H9 (cell line): Measurements from ENCODE around the gene PLXNB3. TPM values are rescaled to one million over a fixed set of nuclear protein-coding genes. Genes with fewer than 3 reads are reported as not detected.

Source experiments
- DNase-seq: peaks from one replicate; pipeline ENCODE4 v3.0.0-alpha.2; 2017
- H2AFZ ChIP-seq: one replicate; pipeline ENCODE4 v1.6.1; 2013; ENCODE audit warnings: mild to moderate bottlenecking, low read length, control low read depth, moderate library complexity
- H2AK5ac ChIP-seq: 2 replicates; pipeline ENCODE4 v1.6.1; 2013; ENCODE audit warnings: low read length, control low read depth, mixed read lengths; ENCODE audit not compliant: insufficient read length
- H2BK120ac ChIP-seq: one replicate; pipeline ENCODE4 v1.6.1; 2013; ENCODE audit warnings: low read depth, mild to moderate bottlenecking, low read length, control low read depth, inconsistent platforms; ENCODE audit not compliant: poor library complexity, severe bottlenecking
- H2BK12ac ChIP-seq: 2 replicates; pipeline ENCODE4 v1.6.1; 2013; ENCODE audit warnings: low read length, control low read depth, mixed read lengths, low read depth; ENCODE audit not compliant: insufficient read length
- H2BK15ac ChIP-seq: 2 replicates; pipeline ENCODE4 v1.6.1; 2013; ENCODE audit warnings: low read depth, low read length, control low read depth
- H2BK20ac ChIP-seq: one replicate; pipeline ENCODE4 v1.6.1; 2013; ENCODE audit warnings: low read depth, mild to moderate bottlenecking, low read length, control low read depth, inconsistent platforms; ENCODE audit not compliant: poor library complexity, severe bottlenecking
- H2BK5ac ChIP-seq: 2 replicates; pipeline ENCODE4 v1.6.1; 2013; ENCODE audit warnings: low read length, control low read depth, mixed read lengths; ENCODE audit not compliant: insufficient read length
- H3K14ac ChIP-seq: 2 replicates; pipeline ENCODE4 v1.6.1; 2013; ENCODE audit warnings: low read length, control low read depth; ENCODE audit not compliant: insufficient read depth
- H3K18ac ChIP-seq: 2 replicates; pipeline ENCODE4 v1.6.1; 2013; ENCODE audit warnings: low read depth, mild to moderate bottlenecking, mixed read lengths, low read length, control low read depth; ENCODE audit not compliant: insufficient read length
- H3K23ac ChIP-seq: 2 replicates; pipeline ENCODE4 v1.6.1; 2013; ENCODE audit warnings: low read length, control low read depth, mixed read lengths, low read depth; ENCODE audit not compliant: insufficient read length
- H3K23me2 ChIP-seq: 2 replicates; pipeline ENCODE4 v1.6.1; 2013; ENCODE audit warnings: low read depth, mild to moderate bottlenecking, mixed read lengths, low read length, control low read depth; ENCODE audit not compliant: insufficient read length, poor library complexity, severe bottlenecking
- H3K27ac ChIP-seq: 2 replicates; pipeline ENCODE4 v1.5.1; 2013; ENCODE audit warnings: low read length, control low read depth, mixed read lengths, low read depth; ENCODE audit not compliant: insufficient read length
- H3K27me3 ChIP-seq: 2 replicates; pipeline ENCODE4 v1.6.1; 2013; ENCODE audit warnings: low read length, control low read depth, inconsistent platforms; ENCODE audit not compliant: insufficient read depth
- H3K4ac ChIP-seq: 2 replicates; pipeline ENCODE4 v1.6.1; 2013; ENCODE audit warnings: low read depth, mild to moderate bottlenecking, control low read depth, inconsistent platforms, low read length, moderate library complexity
- H3K4me1 ChIP-seq: 2 replicates; pipeline ENCODE4 v1.6.1; 2013; ENCODE audit warnings: low read length, control low read depth, inconsistent platforms; ENCODE audit not compliant: insufficient read depth
- H3K4me2 ChIP-seq: 2 replicates; pipeline ENCODE4 v1.6.1; 2013; ENCODE audit warnings: low read length, control low read depth, mixed read lengths; ENCODE audit not compliant: insufficient read length, insufficient read depth
- H3K56ac ChIP-seq: 2 replicates; pipeline ENCODE4 v1.6.1; 2013; ENCODE audit warnings: low read depth, mild to moderate bottlenecking, mixed read lengths, low read length, control low read depth; ENCODE audit not compliant: insufficient read length
- H3K79me1 ChIP-seq: 2 replicates; pipeline ENCODE4 v1.6.1; 2013; ENCODE audit warnings: low read depth, mild to moderate bottlenecking, moderate library complexity, low read length, control low read depth, inconsistent platforms; ENCODE audit not compliant: insufficient read depth, poor library complexity, severe bottlenecking
- H3K79me2 ChIP-seq: 2 replicates; pipeline ENCODE4 v1.6.1; 2013; ENCODE audit warnings: low read length, control low read depth, inconsistent platforms; ENCODE audit not compliant: insufficient read depth
- H3K9ac ChIP-seq: 2 replicates; pipeline ENCODE4 v1.6.1; 2013; ENCODE audit warnings: low read length, control low read depth, mixed read lengths; ENCODE audit not compliant: insufficient read length; ENCODE audit errors: extremely low read depth
- H3K9me3 ChIP-seq: one replicate; pipeline ENCODE4 v1.6.1; 2013; ENCODE audit warnings: low read depth, low read length, inconsistent platforms; ENCODE audit not compliant: control insufficient read depth
- H3T11ph ChIP-seq: one replicate; pipeline ENCODE4 v1.6.1; 2013; ENCODE audit warnings: mild to moderate bottlenecking, low read length, control low read depth, inconsistent platforms
- H4K20me1 ChIP-seq: one replicate; pipeline ENCODE4 v1.6.1; 2013; ENCODE audit not compliant: control insufficient read depth, insufficient read length, insufficient read depth
- H4K5ac ChIP-seq: 2 replicates; pipeline ENCODE4 v1.6.1; 2013; ENCODE audit warnings: low read depth, mild to moderate bottlenecking, mixed read lengths, low read length, control low read depth; ENCODE audit not compliant: insufficient read length
- H4K8ac ChIP-seq: replicated peaks from 2 replicates; pipeline ENCODE4 v1.6.1; 2013; ENCODE audit warnings: low read length, control low read depth, mixed read lengths, low read depth; ENCODE audit not compliant: insufficient read length
- H4K91ac ChIP-seq: 2 replicates; pipeline ENCODE4 v1.6.1; 2013; ENCODE audit warnings: low read depth, mild to moderate bottlenecking, moderate library complexity, mixed read lengths, low read length, control low read depth; ENCODE audit not compliant: insufficient read length
- H3K27ac Mint-ChIP-seq, 3 experiments: 2 replicates in 2 of 3; 3 replicates in 1 of 3; pipeline ENCODE4 v1.8.0; 2020 to 2021; ENCODE audit warnings: mixed read lengths in 3 of 3, mild to moderate bottlenecking in 1 of 3, moderate library complexity in 1 of 3
- H3K27me3 Mint-ChIP-seq: 2 replicates; pipeline ENCODE4 v1.8.0; 2021; ENCODE audit warnings: low read depth, mild to moderate bottlenecking, moderate library complexity, mixed read lengths
- H3K36me3 Mint-ChIP-seq, 3 experiments: 2 replicates in 2 of 3; 3 replicates in 1 of 3; pipeline ENCODE4 v1.8.0; 2020 to 2021; ENCODE audit warnings: low read depth in 3 of 3, mixed read lengths in 3 of 3; ENCODE audit not compliant: insufficient read depth in 1 of 3
- H3K4me1 Mint-ChIP-seq, 2 experiments: 2 replicates each; pipeline ENCODE4 v1.8.0; 2020; ENCODE audit warnings: mixed read lengths in 2 of 2
- H3K4me3 Mint-ChIP-seq, 2 experiments: 2 replicates in 1 of 2; 3 replicates in 1 of 2; pipeline ENCODE4 v1.8.0; 2020 to 2021; ENCODE audit warnings: mild to moderate bottlenecking in 2 of 2, mixed read lengths in 2 of 2, moderate library complexity in 1 of 2
- H3K9me3 Mint-ChIP-seq, 2 experiments: 2 replicates in 1 of 2; 3 replicates in 1 of 2; pipeline ENCODE4 v1.8.0; 2020; ENCODE audit warnings: mild to moderate bottlenecking in 2 of 2, mixed read lengths in 2 of 2, moderate library complexity in 1 of 2
- WGBS: extraction: QIAGEN DNeasy Blood & Tissue Kit; methylation state at CpG from one replicate; pipeline ENCODE4 v1.1.7; 2013; ENCODE audit warnings: missing lambda C conversion rate, low lambda C conversion rate, mixed read lengths; ENCODE audit not compliant: insufficient read length; ENCODE audit errors: extremely low coverage; 5-methylcytosine and 5-hydroxymethylcytosine counted together
- total RNA-seq: library from RNA; stranded (reverse); gene quantifications from 2 replicates; pipeline ENCODE4 v1.2.1, GENCODE V29; 2021
- TF ChIP-seq, protein P1 (sequence below): fragments of 200-600 bp; sonication (generic); conservative IDR thresholded peaks from 3 replicates; pipeline ENCODE4 v1.8.0; 2021; ENCODE audit warnings: antibody characterized with exemption, mild to moderate bottlenecking

The PLXNB3 gene
- total RNA-seq, 1 experiment from 2014 or later, result 1.9 TPM

DNA sequence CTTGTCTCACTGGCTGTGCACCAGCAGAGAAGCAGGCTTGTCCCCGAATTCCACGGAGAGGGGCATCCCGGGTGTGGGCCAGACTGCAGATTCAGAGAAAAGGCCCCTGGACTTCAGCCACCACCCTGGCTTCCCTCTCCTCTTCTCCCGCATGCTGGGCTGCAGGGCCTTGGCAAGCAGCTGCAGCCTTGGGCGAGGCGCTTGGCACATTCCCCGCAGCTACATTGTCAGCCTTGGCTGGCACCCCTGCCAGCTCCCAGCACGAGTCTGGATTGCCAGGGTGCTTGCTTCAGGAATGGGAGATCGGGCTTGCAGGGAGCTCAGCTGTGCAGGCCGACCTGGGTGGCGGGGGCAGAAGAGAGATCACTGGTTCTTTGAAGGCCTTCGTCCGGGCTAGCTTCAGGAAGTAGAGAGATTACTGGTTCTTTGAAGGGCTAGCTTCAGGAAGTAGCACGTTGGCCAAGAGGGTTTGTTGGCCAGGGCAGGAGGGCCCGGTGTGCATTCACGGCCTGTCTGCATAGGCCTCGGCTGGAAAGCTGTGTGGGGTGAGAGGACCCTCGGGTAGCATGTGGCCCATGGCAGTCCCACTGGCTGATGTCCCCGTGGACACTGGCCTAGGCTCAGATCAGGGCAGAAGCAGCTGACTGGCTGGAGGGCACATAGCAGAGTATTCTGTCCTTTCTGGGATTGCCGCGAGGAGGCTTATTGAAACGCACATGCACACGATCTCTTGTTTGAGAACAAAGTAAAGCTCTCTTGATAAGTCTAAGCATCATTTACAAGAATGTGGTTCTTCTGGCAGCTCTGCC, 36.7 kb upstream of the PLXNB3 start:
- H3K4ac ChIP-seq, result no peak overlapping the region
- no peak overlapping the region for H3K4me2 ChIP-seq
- H3K56ac ChIP-seq, result no peak overlapping the region
- no peak overlapping the region for H3K27ac ChIP-seq
- H3K79me1 ChIP-seq, result no peaks in the 10 kb centered on the region
- Mint-ChIP-seq H3K27ac (peak overlapping the region; percentile 44 to 77 (median 74); a peak in 3 of 7 replicates), H3K36me3 (peaks cover 8 to 37% (median 35%) of the 10 kb centered on the region in 3 experiments; a peak in 6 of 7 replicates), H3K4me1 (peaks cover 10 to 20% of the 10 kb centered on the region in 2 experiments), H3K27me3 (no peaks in the 10 kb centered on the region; the same call in 1 of the 2 replicates), H3K4me3 (peak overlapping the region; percentile 3 to 50; a peak in 3 of 5 replicates), H3K9me3 (peaks cover 57 to 69% of the 10 kb centered on the region in 2 experiments)
- no peak overlapping the region for H3K18ac ChIP-seq
- no peak overlapping the region for H4K91ac ChIP-seq
- TF ChIP-seq, protein P1, sequence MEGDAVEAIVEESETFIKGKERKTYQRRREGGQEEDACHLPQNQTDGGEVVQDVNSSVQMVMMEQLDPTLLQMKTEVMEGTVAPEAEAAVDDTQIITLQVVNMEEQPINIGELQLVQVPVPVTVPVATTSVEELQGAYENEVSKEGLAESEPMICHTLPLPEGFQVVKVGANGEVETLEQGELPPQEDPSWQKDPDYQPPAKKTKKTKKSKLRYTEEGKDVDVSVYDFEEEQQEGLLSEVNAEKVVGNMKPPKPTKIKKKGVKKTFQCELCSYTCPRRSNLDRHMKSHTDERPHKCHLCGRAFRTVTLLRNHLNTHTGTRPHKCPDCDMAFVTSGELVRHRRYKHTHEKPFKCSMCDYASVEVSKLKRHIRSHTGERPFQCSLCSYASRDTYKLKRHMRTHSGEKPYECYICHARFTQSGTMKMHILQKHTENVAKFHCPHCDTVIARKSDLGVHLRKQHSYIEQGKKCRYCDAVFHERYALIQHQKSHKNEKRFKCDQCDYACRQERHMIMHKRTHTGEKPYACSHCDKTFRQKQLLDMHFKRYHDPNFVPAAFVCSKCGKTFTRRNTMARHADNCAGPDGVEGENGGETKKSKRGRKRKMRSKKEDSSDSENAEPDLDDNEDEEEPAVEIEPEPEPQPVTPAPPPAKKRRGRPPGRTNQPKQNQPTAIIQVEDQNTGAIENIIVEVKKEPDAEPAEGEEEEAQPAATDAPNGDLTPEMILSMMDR, result no peak
- no peak overlapping the region for H3K23ac ChIP-seq
- no CpG with 5 or more reads among the region's 23 CpGs for WGBS
- H3T11ph ChIP-seq, result no peak overlapping the region
- H3K79me2 ChIP-seq, result peaks cover 7% of the 10 kb centered on the region; the same call in 1 of the 2 replicates
- no peak overlapping the region for H2BK120ac ChIP-seq
- H4K20me1 ChIP-seq, result no peaks in the 10 kb centered on the region
- no peak overlapping the region for H4K5ac ChIP-seq
- no peak overlapping the region for H2BK15ac ChIP-seq
- no peak overlapping the region for H2AK5ac ChIP-seq
- H2BK20ac ChIP-seq, result no peak overlapping the region
- H3K9ac ChIP-seq, result no peak overlapping the region
- H3K9me3 ChIP-seq, result peaks cover 39% of the 10 kb centered on the region
- peaks cover 4% of the 10 kb centered on the region for H3K23me2 ChIP-seq
- no peak for DNase-seq
- H3K14ac ChIP-seq, result peak overlapping the region; percentile 10; the same call in 1 of the 2 replicates
- H4K8ac ChIP-seq, result no peak overlapping the region
- H2BK5ac ChIP-seq, result no peak overlapping the region
- H2AFZ ChIP-seq, result no peak overlapping the region
- no peaks in the 10 kb centered on the region for H3K27me3 ChIP-seq
- H3K4me1 ChIP-seq, result no peaks in the 10 kb centered on the region
- H2BK12ac ChIP-seq, result no peak overlapping the region
